SK-N-SH (cell line): ENCODE measurements around the gene HUNK.

ENCODE experiments used
- CHD2 ChIP-seq: fragments of 150-350 bp; IDR thresholded peaks from 2 replicates; pipeline ENCODE4 v1.6.1; 2018; ENCODE audit warnings: low read length; ENCODE audit not compliant: partially characterized antibody
- CTCF ChIP-seq: fragments of 200-600 bp; sonication (generic); IDR thresholded peaks from 2 replicates; pipeline ENCODE4 v1.6.1; 2017; ENCODE audit warnings: antibody characterized with exemption, mild to moderate bottlenecking, moderate library complexity
- GATA2 ChIP-seq: sonication (generic); formaldehyde crosslinking; IDR thresholded peaks from 2 replicates; pipeline ENCODE4 v1.5.0; 2020; ENCODE audit warnings: mild to moderate bottlenecking, missing genetic modification reagents
- MAX ChIP-seq: IDR thresholded peaks from 2 replicates; pipeline ENCODE4 v1.4.0; 2012; ENCODE audit warnings: low read depth
- RAD21 ChIP-seq: IDR thresholded peaks from 2 replicates; pipeline ENCODE4 v1.6.1; 2012; ENCODE audit warnings: mild to moderate bottlenecking, low read length
- USF1 ChIP-seq: IDR thresholded peaks from 2 replicates; pipeline ENCODE4 v1.4.0; 2012; ENCODE audit warnings: low read depth, borderline replicate concordance
- YY1 ChIP-seq: IDR thresholded peaks from 2 replicates; pipeline ENCODE4 v1.4.0; 2012; ENCODE audit warnings: low read depth, mild to moderate bottlenecking

GRCh38 chr21:31873275-31873695 is 465 bp downstream of the HUNK start:
- no peak for TF ChIP-seq CHD2
- no peak for TF ChIP-seq CTCF
- TF ChIP-seq RAD21, result no peak
- TF ChIP-seq MAX, result no peak
- TF ChIP-seq USF1, result no peak
- no peak for TF ChIP-seq GATA2 (CRISPR knock-in tag)
- no peak for TF ChIP-seq YY1
